Middle frontal gyrus (tissue), 1 donor: Measurements from ENCODE around the gene F5.

Experiments used
- DNase-seq: peaks from one replicate; pipeline ENCODE4 v3.0.0-alpha.2; 2015; ENCODE audit warnings: low spot score; ENCODE audit errors: extremely low spot score

The F5 gene

GRCh38 chr1:169483500-169483966 is 102.7 kb downstream of the F5 start:
- DNase-seq = no peak

- no peak for DNase-seq
These were observed 106.8 kb downstream of the F5 start for GRCh38 chr1:169479363-169480066.

GRCh38 chr1:169478094-169478672 is 108.1 kb downstream of the F5 start:
- DNase-seq = no peak

GRCh38 chr1:169475806-169476387 is 110.4 kb downstream of the F5 start:
- DNase-seq = no peak

- DNase-seq = no peak
These were observed 111.8 kb downstream of the F5 start for GRCh38 chr1:169474302-169474995.

- no peak for DNase-seq
These were observed 112.9 kb downstream of the F5 start for GRCh38 chr1:169473347-169473746.

GRCh38 chr1:169472738-169473137 is 113.5 kb downstream of the F5 start:
- DNase-seq = no peak

GRCh38 chr1:169468982-169469381 is 117.3 kb downstream of the F5 start:
- no peak for DNase-seq

GRCh38 chr1:169466259-169467230 is 119.7 kb downstream of the F5 start:
- DNase-seq = no peak

- no peak for DNase-seq
These were observed 121.0 kb downstream of the F5 start for GRCh38 chr1:169465281-169465680.
